ENCODE results near the gene PLCD1.

DNA sequence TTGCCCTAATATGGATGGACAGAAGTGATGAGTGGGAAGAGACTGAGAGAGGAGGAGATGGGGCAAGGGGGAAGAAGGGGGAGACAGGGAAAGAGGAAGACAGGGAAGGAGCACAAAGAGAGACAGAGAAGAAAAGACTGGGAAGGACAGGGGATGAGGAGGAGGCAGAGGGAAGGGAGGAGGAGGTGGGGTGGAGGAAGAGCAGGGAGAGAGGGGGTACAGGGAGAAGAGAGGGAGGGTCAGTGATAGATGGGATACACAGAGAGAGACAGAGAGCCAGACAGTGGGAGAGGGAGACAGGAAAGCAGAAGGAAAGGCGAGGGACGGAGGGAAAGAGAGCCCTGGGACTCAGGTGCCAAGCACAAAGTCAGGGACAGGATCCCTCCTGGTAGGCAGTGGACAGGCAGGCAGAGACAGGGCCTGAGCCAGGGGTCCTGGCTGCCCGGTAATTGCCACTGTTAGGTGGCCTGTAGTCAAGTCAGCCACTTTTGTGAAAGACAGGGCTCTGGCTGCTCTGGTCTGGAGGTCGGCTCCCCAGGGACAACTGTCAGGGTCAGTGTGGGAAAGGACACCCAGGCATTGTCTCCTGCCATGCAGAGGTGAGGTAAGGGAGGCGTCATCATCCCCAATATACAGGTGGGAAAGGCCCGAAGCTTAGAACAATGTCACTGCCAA, 29.1 kb downstream of the PLCD1 start:
- TF ChIP-seq, protein P1, sequence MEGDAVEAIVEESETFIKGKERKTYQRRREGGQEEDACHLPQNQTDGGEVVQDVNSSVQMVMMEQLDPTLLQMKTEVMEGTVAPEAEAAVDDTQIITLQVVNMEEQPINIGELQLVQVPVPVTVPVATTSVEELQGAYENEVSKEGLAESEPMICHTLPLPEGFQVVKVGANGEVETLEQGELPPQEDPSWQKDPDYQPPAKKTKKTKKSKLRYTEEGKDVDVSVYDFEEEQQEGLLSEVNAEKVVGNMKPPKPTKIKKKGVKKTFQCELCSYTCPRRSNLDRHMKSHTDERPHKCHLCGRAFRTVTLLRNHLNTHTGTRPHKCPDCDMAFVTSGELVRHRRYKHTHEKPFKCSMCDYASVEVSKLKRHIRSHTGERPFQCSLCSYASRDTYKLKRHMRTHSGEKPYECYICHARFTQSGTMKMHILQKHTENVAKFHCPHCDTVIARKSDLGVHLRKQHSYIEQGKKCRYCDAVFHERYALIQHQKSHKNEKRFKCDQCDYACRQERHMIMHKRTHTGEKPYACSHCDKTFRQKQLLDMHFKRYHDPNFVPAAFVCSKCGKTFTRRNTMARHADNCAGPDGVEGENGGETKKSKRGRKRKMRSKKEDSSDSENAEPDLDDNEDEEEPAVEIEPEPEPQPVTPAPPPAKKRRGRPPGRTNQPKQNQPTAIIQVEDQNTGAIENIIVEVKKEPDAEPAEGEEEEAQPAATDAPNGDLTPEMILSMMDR (IDR thresholded peaks at IDR 0.05): no peak
- TF ChIP-seq POLR2A (IDR thresholded peaks at IDR 0.05): no peak
